Activated CD8-positive, alpha-beta T cell treated with anti-CD3 and anti-CD28 coated beads for 36 hours (primary cell): Measurements from ENCODE around the gene CTNNA2. TPM values are rescaled to one million over a fixed set of nuclear protein-coding genes. Genes with fewer than 3 reads are reported as not detected.

ENCODE experiments used
- ATAC-seq: fragments of 200-7000 bp; cut with Tn5 transposase; one replicate; pipeline ENCODE4 v1.10.0; 2021; ENCODE audit warnings: mild to moderate bottlenecking, moderate library complexity
- CTCF ChIA-PET: fragments of 350-600 bp; sonication (Branson Sonifier 250); formaldehyde crosslinking; loops from one replicate; lab custom pipeline; 2021; ENCODE audit warnings: antibody characterized with exemption; lab: Charles Lee
- POLR2A ChIA-PET: fragments of 350-600 bp; sonication (Branson Sonifier 250); formaldehyde crosslinking; loops from one replicate; lab custom pipeline; 2021; ENCODE audit warnings: antibody characterized with exemption; lab: Charles Lee
- DNase-seq: peaks from one replicate; pipeline ENCODE4 v3.0.0-alpha.2; 2020
- H3K27ac Mint-ChIP-seq: one replicate; pipeline ENCODE4 v1.8.0; 2021; ENCODE audit warnings: mild to moderate bottlenecking, mixed read lengths
- H3K27me3 Mint-ChIP-seq: one replicate; pipeline ENCODE4 v1.8.0; 2021; ENCODE audit warnings: mixed read lengths
- H3K36me3 Mint-ChIP-seq: one replicate; pipeline ENCODE4 v1.8.0; 2021; ENCODE audit warnings: low read depth, mixed read lengths
- H3K4me1 Mint-ChIP-seq: one replicate; pipeline ENCODE4 v1.8.0; 2021; ENCODE audit warnings: low read depth, mixed read lengths
- H3K4me3 Mint-ChIP-seq: one replicate; pipeline ENCODE4 v1.8.0; 2021; ENCODE audit warnings: mild to moderate bottlenecking, moderate library complexity, mixed read lengths
- H3K9me3 Mint-ChIP-seq: one replicate; pipeline ENCODE4 v1.8.0; 2021; ENCODE audit warnings: mixed read lengths
- intact Hi-C: fragments of 100-400 bp; cut with micrococcal nuclease; formaldehyde crosslinking; loops from one replicate; pipeline ENCODE4 v1.10.0; 2022
- total RNA-seq, 2 experiments: library from RNA; stranded (reverse); gene quantifications; one replicate each; pipeline ENCODE4 v1.2.3, GENCODE V29; 2021
- TF ChIP-seq, protein P1 (sequence below): fragments of 200-600 bp; IDR thresholded peaks from one replicate; pipeline ENCODE4 v1.8.0; 2022; ENCODE audit warnings: antibody characterized with exemption, mild to moderate bottlenecking

Gene CTNNA2
- total RNA-seq, 2 experiments from 2014 or later = not detected

DNA sequence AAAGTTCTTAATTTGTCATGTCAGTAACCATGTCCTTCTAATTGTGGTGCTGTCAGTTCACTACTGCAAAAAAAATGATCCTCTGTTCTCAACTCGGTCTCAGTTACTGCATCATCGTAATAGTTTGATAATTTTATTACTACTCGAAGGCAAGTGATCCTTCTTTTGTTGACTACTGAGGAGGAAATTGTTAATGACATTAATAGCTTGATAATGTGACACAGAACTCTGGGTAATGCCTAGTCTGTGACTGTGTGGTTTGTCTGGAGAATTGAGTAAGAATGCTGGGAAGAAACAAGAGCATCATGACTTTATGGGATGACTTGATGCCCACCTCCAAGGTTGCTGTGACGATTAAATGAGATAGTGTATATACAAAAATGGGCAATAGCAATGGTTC is 524.5 kb downstream of the CTNNA2 start:
- POLR2A ChIA-PET = no interaction called here
- H3K4me1 Mint-ChIP-seq = no peaks in the 10 kb centered on the region
- intact Hi-C loops = no loop called here
- TF ChIP-seq, protein P1, sequence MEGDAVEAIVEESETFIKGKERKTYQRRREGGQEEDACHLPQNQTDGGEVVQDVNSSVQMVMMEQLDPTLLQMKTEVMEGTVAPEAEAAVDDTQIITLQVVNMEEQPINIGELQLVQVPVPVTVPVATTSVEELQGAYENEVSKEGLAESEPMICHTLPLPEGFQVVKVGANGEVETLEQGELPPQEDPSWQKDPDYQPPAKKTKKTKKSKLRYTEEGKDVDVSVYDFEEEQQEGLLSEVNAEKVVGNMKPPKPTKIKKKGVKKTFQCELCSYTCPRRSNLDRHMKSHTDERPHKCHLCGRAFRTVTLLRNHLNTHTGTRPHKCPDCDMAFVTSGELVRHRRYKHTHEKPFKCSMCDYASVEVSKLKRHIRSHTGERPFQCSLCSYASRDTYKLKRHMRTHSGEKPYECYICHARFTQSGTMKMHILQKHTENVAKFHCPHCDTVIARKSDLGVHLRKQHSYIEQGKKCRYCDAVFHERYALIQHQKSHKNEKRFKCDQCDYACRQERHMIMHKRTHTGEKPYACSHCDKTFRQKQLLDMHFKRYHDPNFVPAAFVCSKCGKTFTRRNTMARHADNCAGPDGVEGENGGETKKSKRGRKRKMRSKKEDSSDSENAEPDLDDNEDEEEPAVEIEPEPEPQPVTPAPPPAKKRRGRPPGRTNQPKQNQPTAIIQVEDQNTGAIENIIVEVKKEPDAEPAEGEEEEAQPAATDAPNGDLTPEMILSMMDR = no peak
- H3K27me3 Mint-ChIP-seq = no peaks in the 10 kb centered on the region
- H3K27ac Mint-ChIP-seq = no peak overlapping the region
- no peak for ATAC-seq
- no peaks in the 10 kb centered on the region for H3K9me3 Mint-ChIP-seq
- no peak for DNase-seq
- H3K36me3 Mint-ChIP-seq = no peaks in the 10 kb centered on the region
- CTCF ChIA-PET = interaction anchor here (1.2 kb wide), 1 partner anchor 10 kb away, joined by 3 read pairs; no protein-coding TSS in a partner anchor
- no peak overlapping the region for H3K4me3 Mint-ChIP-seq

DNA sequence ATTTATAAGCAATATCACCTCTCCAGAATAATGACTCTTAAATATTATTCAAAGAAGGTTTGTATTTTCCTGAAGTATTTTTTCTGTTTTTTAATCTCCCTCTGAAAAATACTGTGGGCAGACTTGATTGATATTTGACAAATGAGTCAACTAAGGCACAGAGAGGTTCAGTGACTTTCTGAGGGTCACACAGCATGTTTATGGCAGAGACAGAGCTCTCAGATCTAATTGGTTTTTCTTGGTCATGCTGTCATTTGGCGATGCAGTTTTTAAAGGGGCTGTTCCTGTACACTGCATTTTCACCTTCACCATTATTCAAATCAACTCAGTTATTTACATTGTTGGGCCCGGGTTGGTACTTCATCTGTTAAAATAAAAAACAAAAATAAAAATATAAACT is 527.4 kb downstream of the CTNNA2 start:
- ChIA-PET POLR2A (no interaction called here), CTCF (no interaction called here)
- Mint-ChIP-seq H3K4me1 (no peaks in the 10 kb centered on the region), H3K4me3 (no peak overlapping the region), H3K9me3 (peaks cover 2% of the 10 kb centered on the region), H3K27ac (no peak overlapping the region), H3K36me3 (no peaks in the 10 kb centered on the region), H3K27me3 (no peaks in the 10 kb centered on the region)
- ATAC-seq = no peak
- TF ChIP-seq, protein P1 = no peak
- no peak for DNase-seq
- intact Hi-C loops = no loop called here

DNA sequence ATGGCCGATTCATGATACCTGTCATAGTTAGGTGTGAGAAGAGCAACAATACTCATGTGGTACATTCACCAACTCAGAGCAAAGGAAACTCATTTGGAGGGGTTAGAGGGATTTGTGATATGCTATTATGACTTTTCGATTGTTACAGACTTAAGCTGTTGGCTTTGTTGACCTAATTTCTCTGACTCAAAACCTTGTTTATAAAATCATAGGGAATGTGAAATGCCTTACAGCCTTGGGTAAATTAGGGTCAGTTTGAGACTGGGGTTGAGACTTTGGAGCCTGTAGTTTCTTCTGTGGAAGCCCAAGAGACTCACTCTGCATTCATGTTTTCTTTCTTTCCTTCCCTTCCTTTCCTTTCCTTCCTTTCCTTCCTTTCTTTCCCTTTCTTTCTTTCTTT is 529.8 kb downstream of the CTNNA2 start:
- ChIA-PET CTCF (no interaction called here), POLR2A (no interaction called here)
- no peaks in the 10 kb centered on the region for H3K4me1 Mint-ChIP-seq
- H3K27me3 Mint-ChIP-seq = no peaks in the 10 kb centered on the region
- ATAC-seq = no peak
- H3K4me3 Mint-ChIP-seq = no peak overlapping the region
- TF ChIP-seq, protein P1 = no peak
- peaks cover 2% of the 10 kb centered on the region for H3K9me3 Mint-ChIP-seq
- no peak overlapping the region for H3K27ac Mint-ChIP-seq
- no peaks in the 10 kb centered on the region for H3K36me3 Mint-ChIP-seq
- intact Hi-C loops = no loop called here
- DNase-seq = no peak

DNA sequence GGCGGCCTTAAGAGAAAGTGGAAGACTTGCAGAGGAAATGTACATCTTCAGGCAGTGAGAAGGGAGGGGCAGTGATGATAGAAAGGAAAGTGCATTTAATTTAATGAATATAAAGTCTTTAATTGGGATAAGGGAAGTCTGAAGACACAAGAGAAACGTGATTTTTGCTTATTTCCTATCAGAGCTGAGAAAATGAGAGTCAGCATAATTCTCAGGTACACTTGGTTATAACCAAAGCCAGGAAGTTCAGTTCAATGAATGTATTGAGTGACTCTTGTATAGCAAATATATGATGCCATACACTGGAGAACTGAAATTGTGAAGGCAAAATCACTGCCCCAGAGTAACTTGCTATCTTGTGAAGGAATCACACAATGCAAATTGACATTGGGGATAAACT is 535.4 kb downstream of the CTNNA2 start:
- H3K27me3 Mint-ChIP-seq = no peaks in the 10 kb centered on the region
- ChIA-PET POLR2A (no interaction called here), CTCF (no interaction called here)
- intact Hi-C loops = no loop called here
- DNase-seq (no peak), ATAC-seq (no peak)
- H3K4me3 Mint-ChIP-seq = no peak overlapping the region
- no peaks in the 10 kb centered on the region for H3K4me1 Mint-ChIP-seq
- TF ChIP-seq, protein P1 = no peak
- no peaks in the 10 kb centered on the region for H3K36me3 Mint-ChIP-seq
- no peak overlapping the region for H3K27ac Mint-ChIP-seq
- peaks cover 4% of the 10 kb centered on the region for H3K9me3 Mint-ChIP-seq

DNA sequence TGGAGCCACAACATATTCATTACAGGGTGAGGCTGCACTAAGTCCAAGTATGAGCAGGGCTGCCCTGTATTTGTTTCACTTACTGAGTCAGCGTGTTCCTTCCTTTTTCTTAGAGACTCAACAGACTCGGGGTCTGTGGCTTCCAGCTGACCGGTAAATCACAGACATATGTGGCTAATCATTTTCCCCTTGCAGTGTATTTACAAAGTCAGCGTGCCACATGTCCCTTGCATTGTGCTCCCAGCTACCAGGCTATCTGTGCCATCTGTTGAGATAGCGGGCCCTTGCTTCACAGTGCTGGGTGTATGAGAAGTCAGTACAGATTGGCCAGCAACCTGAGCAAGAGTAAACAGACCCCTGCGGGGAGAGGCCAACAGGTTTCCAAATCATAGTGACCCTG is 537.4 kb downstream of the CTNNA2 start:
- H3K9me3 Mint-ChIP-seq = peaks cover 2% of the 10 kb centered on the region
- no peak overlapping the region for H3K4me3 Mint-ChIP-seq
- ChIA-PET CTCF (no interaction called here), POLR2A (no interaction called here)
- ATAC-seq (no peak), DNase-seq (no peak)
- H3K4me1 Mint-ChIP-seq = no peaks in the 10 kb centered on the region
- intact Hi-C loops = no loop called here
- TF ChIP-seq, protein P1 = no peak
- H3K27ac Mint-ChIP-seq = no peak overlapping the region
- H3K27me3 Mint-ChIP-seq = no peaks in the 10 kb centered on the region
- no peaks in the 10 kb centered on the region for H3K36me3 Mint-ChIP-seq
